OCI-M2 (cell line): ENCODE measurements around the gene CTNNA2.

Source experiments
- DNase-seq: peaks from one replicate; lab custom pipeline; 2025; ENCODE audit not compliant: unreplicated experiment; lab: John Stamatoyannopoulos, UW

Gene CTNNA2

GRCh38 chr2:79849241-79849640, 336.4 kb downstream of the CTNNA2 start:
- DNase-seq: no peak

GRCh38 chr2:79849949-79850348, 337.1 kb downstream of the CTNNA2 start:
- no peak for DNase-seq

- DNase-seq: no peak
Observed at GRCh38 chr2:79850912-79851311, 338.1 kb downstream of the CTNNA2 start.

- DNase-seq: no peak
Observed at GRCh38 chr2:79855264-79856006, 342.6 kb downstream of the CTNNA2 start.

GRCh38 chr2:79857888-79858287, 345.0 kb downstream of the CTNNA2 start:
- DNase-seq: no peak

- DNase-seq: peak; percentile 4
Observed at GRCh38 chr2:79860228-79861058, 347.6 kb downstream of the CTNNA2 start.

- DNase-seq: no peak
Observed at GRCh38 chr2:79861059-79861374, 348.2 kb downstream of the CTNNA2 start.

- no peak for DNase-seq
Observed at GRCh38 chr2:79862756-79863155, 349.9 kb downstream of the CTNNA2 start.

GRCh38 chr2:79872656-79873055, 359.8 kb downstream of the CTNNA2 start:
- no peak for DNase-seq

GRCh38 chr2:79874015-79874414, 361.2 kb downstream of the CTNNA2 start:
- DNase-seq: no peak

- DNase-seq: no peak
Observed at GRCh38 chr2:79876430-79876829, 363.6 kb downstream of the CTNNA2 start.

GRCh38 chr2:79882548-79882947, 369.7 kb downstream of the CTNNA2 start:
- no peak for DNase-seq

- peak; percentile 5 for DNase-seq
Observed at GRCh38 chr2:79887747-79888374, 375.0 kb downstream of the CTNNA2 start.

GRCh38 chr2:79892123-79892522, 379.3 kb downstream of the CTNNA2 start:
- no peak for DNase-seq

- DNase-seq: no peak
Observed at GRCh38 chr2:79899196-79899595, 386.3 kb downstream of the CTNNA2 start.

- DNase-seq: no peak
Observed at GRCh38 chr2:79901161-79901560, 388.3 kb downstream of the CTNNA2 start.

- DNase-seq: no peak
Observed at GRCh38 chr2:79903222-79904000, 390.6 kb downstream of the CTNNA2 start.

- DNase-seq: no peak
Observed at GRCh38 chr2:79906139-79906890, 393.5 kb downstream of the CTNNA2 start.

GRCh38 chr2:79909521-79909920, 396.7 kb downstream of the CTNNA2 start:
- DNase-seq: no peak

- no peak for DNase-seq
Observed at GRCh38 chr2:79910643-79911042, 397.8 kb downstream of the CTNNA2 start.

- DNase-seq: no peak
Observed at GRCh38 chr2:79915455-79915854, 402.6 kb downstream of the CTNNA2 start.
